ENCODE results near the gene KRT79.

KRT79 gene

GRCh38 chr12:52819731-52820510 is 14.2 kb downstream of the KRT79 start:
- no peak for DNase-seq (ENCODE audit: low read depth in 2 of 2)

- no peak for DNase-seq (ENCODE audit: low read depth in 2 of 2)
Observed at GRCh38 chr12:52818887-52819420, 15.2 kb downstream of the KRT79 start.

- no peak for DNase-seq (ENCODE audit: low read depth in 2 of 2)
Observed at GRCh38 chr12:52818388-52818787, 15.7 kb downstream of the KRT79 start.

DNA sequence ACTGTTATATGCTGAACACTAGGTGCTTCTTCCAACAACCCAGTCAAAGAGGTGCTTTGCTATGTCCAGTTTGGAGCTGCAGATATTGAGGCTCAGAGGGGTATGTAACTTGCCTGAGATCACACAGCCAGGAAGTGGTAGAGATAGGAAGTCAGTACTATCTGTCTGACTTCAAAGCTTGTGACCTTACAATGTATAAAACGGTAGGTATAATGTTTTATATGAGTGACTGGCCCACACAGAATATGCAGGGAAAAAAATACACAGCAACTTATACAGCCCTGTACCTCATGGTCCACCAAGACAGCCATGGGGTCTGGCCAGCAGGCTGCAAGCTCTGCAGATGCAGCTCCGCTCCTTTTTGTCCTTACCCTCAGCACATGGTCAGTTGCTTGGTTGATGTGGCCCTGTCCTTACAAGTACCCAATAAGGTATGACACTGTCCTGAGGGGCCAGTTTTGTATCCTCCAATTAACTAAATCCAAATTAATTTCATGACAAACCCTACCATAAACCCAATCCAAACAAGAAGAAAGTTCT is 16.3 kb downstream of the KRT79 start:
- DNase-seq (ENCODE audit: low read depth in 2 of 2): no peak

GRCh38 chr12:52817003-52817698 is 17.0 kb downstream of the KRT79 start:
- DNase-seq (ENCODE audit: low read depth in 2 of 2): no peak

DNA sequence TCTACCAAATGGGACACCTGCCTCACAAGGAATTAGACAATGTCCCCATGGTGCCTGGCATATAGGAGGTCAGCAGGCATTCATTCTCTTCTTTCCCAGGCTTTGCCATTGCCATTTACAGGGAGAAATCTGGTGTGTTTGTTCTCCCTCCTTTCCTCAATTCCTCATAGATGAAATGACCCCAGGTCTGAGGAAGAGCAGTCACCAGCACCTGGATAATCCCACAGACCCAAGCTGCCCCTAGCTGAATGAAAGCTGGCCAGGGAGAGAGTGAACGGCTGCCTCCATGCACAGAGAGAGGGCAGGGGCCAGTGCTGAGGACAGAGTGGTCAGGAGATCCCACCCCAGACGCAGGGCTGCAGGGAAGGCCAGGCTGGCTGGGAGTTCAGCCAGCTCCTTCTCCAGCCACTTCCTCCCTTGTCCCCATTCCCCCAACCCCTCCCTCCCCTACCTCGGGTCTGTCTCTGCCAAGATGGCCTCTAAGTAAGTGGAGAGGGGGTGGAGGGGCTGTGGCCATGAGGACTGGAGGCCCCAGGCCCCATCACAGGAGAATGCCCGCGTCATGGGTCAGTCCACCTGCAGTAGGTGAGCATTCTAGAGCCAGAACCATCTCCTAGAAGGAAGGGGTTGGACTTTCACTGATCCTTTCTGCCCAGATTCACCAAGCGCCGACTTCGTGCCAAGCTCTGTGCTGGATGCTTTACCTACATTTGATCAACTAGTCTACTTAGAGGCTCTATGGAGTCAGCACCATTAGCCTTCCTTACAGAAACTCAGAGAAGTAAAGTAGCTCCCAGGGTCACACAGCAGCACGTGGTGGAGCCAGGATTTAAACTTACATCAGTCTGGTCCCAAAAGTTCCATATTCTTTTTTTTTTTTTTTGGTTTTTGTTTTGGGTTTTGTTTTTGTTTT is 18.2 kb downstream of the KRT79 start:
- no peak for DNase-seq (ENCODE audit: low read depth in 2 of 2)

GRCh38 chr12:52815161-52815560 is 18.9 kb downstream of the KRT79 start:
- no peak for DNase-seq (ENCODE audit: low read depth in 2 of 2)

DNA sequence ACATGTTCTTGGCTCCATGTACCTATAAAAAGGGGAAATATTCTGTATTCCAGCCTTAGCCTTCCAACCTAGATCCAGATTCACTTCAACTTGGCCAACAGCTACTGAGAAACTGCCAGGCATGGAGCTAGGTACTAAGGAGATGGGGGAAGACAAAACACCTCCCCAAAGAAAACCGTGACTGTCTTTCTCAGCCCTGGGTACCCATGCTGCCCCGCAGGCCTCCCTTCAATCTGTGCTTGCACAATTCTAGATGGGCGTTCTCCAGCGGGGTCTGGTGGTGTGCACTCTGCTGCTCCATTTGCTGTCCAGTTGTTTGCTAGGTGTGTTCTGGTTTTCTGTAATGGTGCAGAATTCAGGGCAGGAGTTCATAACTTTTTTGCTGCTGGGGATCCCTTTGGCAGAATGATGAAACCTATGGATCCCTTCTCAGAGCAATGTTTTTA is 19.4 kb downstream of the KRT79 start:
- no peak for DNase-seq (ENCODE audit: low read depth in 2 of 2)

DNA sequence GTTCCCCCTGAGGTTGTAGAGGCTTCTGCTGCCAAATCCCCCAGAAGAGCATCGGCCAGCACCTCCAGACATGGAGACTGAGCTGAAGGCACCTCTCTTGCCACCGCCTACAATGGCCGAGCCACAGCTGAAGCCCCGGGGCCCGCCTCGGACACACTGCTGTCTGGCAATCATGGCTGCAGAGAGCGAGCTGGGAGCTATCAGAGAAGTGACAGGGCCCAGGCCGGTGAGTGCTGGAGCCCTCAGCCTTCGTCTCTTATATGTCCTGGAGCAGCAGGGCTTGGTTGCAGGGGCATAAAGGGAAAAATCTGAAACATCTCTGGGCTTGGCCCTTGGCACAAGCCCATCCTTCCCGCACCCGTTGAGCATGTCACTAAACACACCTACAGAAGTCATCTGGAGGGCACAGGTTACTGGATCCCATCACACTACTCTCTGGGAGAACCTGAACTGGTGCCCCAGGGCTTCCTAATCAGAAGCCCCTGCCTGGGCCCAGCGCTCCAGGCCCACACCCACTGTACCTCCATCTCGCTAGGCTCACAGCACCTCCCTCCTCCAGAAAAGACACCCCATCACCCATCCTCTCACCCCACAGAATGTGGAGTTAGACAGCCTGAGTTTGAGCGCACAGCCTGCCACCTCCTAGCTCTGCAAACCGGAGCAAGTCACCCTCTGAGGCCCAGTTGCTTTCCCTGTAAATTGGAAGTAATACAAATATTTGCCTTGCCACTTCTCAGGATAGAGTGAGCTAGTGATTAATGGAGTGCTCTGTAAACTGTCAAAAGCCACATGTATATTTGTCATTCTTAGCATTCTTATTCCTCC is 20.0 kb downstream of the KRT79 start, which contains the start of gene KRT4:
KRT4 (minus strand) TSS at position 232 of the 825 bp plus-strand sequence; CDS start at position 174, 58 bp downstream.
- DNase-seq (ENCODE audit: low read depth in 2 of 2): peak; percentile 39 to 40

GRCh38 chr12:52813203-52813819 is 20.8 kb downstream of the KRT79 start:
- no peak for DNase-seq (ENCODE audit: low read depth in 2 of 2)

GRCh38 chr12:52812749-52813148 is 21.4 kb downstream of the KRT79 start:
- no peak for DNase-seq (ENCODE audit: low read depth in 2 of 2)

DNA sequence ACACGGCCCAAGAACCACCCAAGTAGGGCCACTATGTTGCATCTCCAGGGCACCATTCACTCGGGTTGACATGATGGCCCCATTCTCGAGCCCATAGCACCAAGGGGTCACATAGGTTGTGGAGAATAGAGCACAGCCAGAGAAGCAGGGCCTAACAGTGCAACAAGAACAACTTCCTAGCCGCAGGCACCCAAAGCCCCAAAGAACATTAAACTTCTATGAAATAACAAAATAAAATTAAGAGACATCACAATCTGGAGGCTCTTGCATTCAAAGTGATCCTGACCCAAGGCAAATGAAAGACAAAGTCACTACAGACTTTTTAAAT is 22.1 kb downstream of the KRT79 start:
- DNase-seq (ENCODE audit: low read depth in 2 of 2): no peak

GRCh38 chr12:52811191-52812072 is 22.7 kb downstream of the KRT79 start:
- DNase-seq (ENCODE audit: low read depth in 2 of 2): no peak

- DNase-seq (ENCODE audit: low read depth in 2 of 2): no peak
Observed at GRCh38 chr12:52810554-52810953, 23.6 kb downstream of the KRT79 start.

- no peak for DNase-seq (ENCODE audit: low read depth in 2 of 2)
Observed at GRCh38 chr12:52809166-52809565, 24.9 kb downstream of the KRT79 start.

DNA sequence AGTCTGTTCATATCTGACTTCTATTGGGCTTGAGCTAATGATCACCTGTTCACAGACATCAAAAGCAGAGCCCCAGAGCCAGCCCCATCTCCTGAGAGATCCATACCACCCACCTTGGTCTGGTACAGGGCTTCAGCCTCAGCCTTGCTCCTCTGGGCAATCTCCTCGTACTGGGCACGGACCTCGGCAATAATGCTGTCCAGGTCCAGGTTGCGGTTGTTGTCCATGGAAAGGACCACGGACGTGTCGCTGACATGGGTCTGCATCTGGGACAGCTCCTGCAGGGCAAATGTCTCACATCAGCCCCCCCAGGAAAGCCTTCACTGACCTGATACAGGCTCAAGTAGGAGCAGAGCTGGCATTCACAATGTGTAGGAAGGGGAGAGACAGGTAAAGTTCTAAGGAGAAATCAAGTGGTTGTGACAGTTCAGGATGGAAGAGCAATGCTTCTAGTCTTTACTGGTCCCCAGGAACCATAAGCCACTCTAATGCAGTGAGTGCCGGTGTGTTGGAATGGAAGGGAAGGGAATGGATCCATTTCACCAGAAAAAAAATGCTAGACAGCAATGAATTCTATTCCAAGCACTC is 25.4 kb downstream of the KRT79 start:
- no peak for DNase-seq (ENCODE audit: low read depth in 2 of 2)

DNA sequence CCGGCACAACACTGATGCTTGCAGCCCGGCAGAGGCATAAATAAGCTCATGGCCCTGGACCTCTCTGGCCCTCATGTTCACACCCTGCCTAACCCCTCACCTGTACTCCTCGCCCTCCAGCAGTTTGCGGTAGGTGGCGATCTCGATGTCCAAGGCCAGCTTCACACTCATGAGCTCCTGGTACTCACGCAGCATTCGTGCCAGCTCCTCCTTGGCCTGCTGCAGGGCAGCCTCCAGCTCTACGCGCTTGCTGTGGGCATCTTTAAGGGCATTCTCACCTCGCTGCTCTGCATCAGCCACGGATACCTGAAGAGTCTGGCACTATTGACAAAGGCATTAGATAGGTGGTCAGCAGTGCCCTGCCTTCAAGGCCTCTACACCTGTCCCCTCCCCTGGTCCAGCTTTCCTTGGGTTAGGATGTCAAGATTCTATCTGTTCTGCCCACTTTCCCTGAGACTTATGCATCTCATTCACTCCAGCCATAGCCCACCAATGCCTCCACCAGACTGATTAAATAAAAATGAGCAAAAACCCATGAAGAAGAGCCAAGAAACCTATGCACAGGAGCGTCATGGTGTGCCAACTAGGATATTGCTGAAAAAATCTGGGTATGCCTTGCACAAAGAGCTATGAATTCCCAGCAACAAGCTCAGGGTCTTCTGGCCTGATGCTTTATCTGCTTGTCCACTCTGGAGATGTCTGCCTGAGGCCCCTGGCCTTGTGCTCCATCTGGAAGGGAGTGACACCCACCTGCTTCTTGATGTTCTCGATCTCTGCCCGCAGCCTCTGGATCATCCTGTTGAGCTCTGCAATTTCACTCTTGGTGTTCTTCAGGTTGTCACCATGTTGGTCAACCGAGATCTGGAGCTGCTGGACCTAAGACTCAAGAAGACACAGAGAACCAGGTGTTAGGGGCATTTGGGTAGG is 26.3 kb downstream of the KRT79 start:
- no peak for DNase-seq (ENCODE audit: low read depth in 2 of 2)

Data from fibroblast of skin of left quadriceps (primary cell).